GM19372 (cell line): ENCODE data around the gene IFT27.
"Not testable (repeated sequence)": the region's sequence is repeated elsewhere in the genome, so short reads cannot be mapped to it uniquely, and the experiment has no call there.

Experiments
- ATAC-seq: cut with Tn5 transposase; IDR thresholded peaks from one replicate; pipeline ENCODE4 v1.9.1; 2021; ENCODE audit warnings: mild to moderate bottlenecking, low read depth, moderate library complexity; ENCODE audit not compliant: unreplicated experiment

The IFT27 gene

GRCh38 chr22:36746375-36746970 is 29.4 kb downstream of the IFT27 start:
- ATAC-seq: no peak

GRCh38 chr22:36745301-36745995 is 30.5 kb downstream of the IFT27 start:
- no peak for ATAC-seq

- ATAC-seq: no peak
These were observed 31.1 kb downstream of the IFT27 start for GRCh38 chr22:36744791-36745190.

- ATAC-seq: no peak
These were observed 31.5 kb downstream of the IFT27 start for GRCh38 chr22:36744413-36744765.

GRCh38 chr22:36743591-36744412 is 32.1 kb downstream of the IFT27 start:
- no peak for ATAC-seq

- ATAC-seq: no peak
These were observed 32.9 kb downstream of the IFT27 start for GRCh38 chr22:36743011-36743410.

- ATAC-seq: no peak
These were observed 34.0 kb downstream of the IFT27 start for GRCh38 chr22:36741968-36742367.

GRCh38 chr22:36741204-36741793 is 34.6 kb downstream of the IFT27 start:
- ATAC-seq: no peak

- ATAC-seq: no peak
These were observed 35.2 kb downstream of the IFT27 start for GRCh38 chr22:36740716-36741115.

GRCh38 chr22:36739185-36739584 is 36.7 kb downstream of the IFT27 start:
- no peak for ATAC-seq

- no peak for ATAC-seq
These were observed 37.4 kb downstream of the IFT27 start for GRCh38 chr22:36738416-36739020.

- no peak for ATAC-seq
These were observed 38.1 kb downstream of the IFT27 start for GRCh38 chr22:36737776-36738175.

GRCh38 chr22:36736701-36737320 is 39.1 kb downstream of the IFT27 start:
- no peak for ATAC-seq

GRCh38 chr22:36734171-36735058 is 41.5 kb downstream of the IFT27 start:
- no peak for ATAC-seq

- no peak for ATAC-seq
These were observed 42.6 kb downstream of the IFT27 start for GRCh38 chr22:36733271-36733670.

GRCh38 chr22:36732609-36733008 is 43.3 kb downstream of the IFT27 start:
- no peak for ATAC-seq

- ATAC-seq: no peak
These were observed 44.0 kb downstream of the IFT27 start for GRCh38 chr22:36731916-36732315.

GRCh38 chr22:36731321-36731720 is 44.6 kb downstream of the IFT27 start:
- not testable (repeated sequence) for ATAC-seq

- ATAC-seq: no peak
These were observed 45.6 kb downstream of the IFT27 start for GRCh38 chr22:36730176-36730858.
